ENCODE measurements around the gene ARL6.

ARL6 gene

GRCh38 chr3:97764407-97765238 is at the start of gene ARL6:
TSS of gene ARL6 (plus strand) at chr3:97764758. CDS start at chr3:97768108, 3,350 bp downstream.
- peak; percentile 49 for DNase-seq

- DNase-seq = peak; percentile 62
These were observed 45.3 kb upstream of the ARL6 start for GRCh38 chr3:97719156-97719821.

GRCh38 chr3:97720417-97720816 is 44.1 kb upstream of the ARL6 start:
- no peak for DNase-seq

GRCh38 chr3:97721446-97721845 is 43.1 kb upstream of the ARL6 start:
- DNase-seq = no peak

GRCh38 chr3:97736928-97737327 is 27.6 kb upstream of the ARL6 start:
- peak; percentile 5 for DNase-seq

- DNase-seq = no peak
These were observed 25.8 kb upstream of the ARL6 start for GRCh38 chr3:97738761-97739160.

- DNase-seq = no peak
These were observed 22.5 kb upstream of the ARL6 start for GRCh38 chr3:97742036-97742435.

GRCh38 chr3:97744289-97744688 is 20.3 kb upstream of the ARL6 start:
- no peak for DNase-seq

GRCh38 chr3:97763586-97764406 is 762 bp upstream of the ARL6 start:
- no peak for DNase-seq

GRCh38 chr3:97765336-97765735 is 778 bp downstream of the ARL6 start:
- no peak for DNase-seq

GRCh38 chr3:97772926-97773325 is 8.4 kb downstream of the ARL6 start:
- DNase-seq = no peak

GRCh38 chr3:97778152-97778551 is 13.6 kb downstream of the ARL6 start:
- no peak for DNase-seq

- peak; percentile 38 for DNase-seq
These were observed 29.0 kb downstream of the ARL6 start for GRCh38 chr3:97793420-97794019.

- DNase-seq = no peak
These were observed 31.4 kb downstream of the ARL6 start for GRCh38 chr3:97795951-97796350.

GRCh38 chr3:97804471-97804870 is 39.9 kb downstream of the ARL6 start:
- DNase-seq = no peak

GRCh38 chr3:97810779-97811390 is 46.3 kb downstream of the ARL6 start:
- no peak for DNase-seq

GRCh38 chr3:97815149-97815917 is 50.8 kb downstream of the ARL6 start:
- DNase-seq = no peak

- no peak for DNase-seq
These were observed 52.3 kb downstream of the ARL6 start for GRCh38 chr3:97816811-97817210.

GRCh38 chr3:97817965-97818364 is 53.4 kb downstream of the ARL6 start:
- DNase-seq = peak; percentile 59

GRCh38 chr3:97820780-97821179 is 56.2 kb downstream of the ARL6 start:
- no peak for DNase-seq

GRCh38 chr3:97821287-97821773 is 56.8 kb downstream of the ARL6 start:
- DNase-seq = no peak
